HAP-1 (cell line): ENCODE measurements around the gene CHPF.

Experiments used
- DNase-seq, 2 experiments: peaks; one replicate each; pipeline ENCODE4 v3.0.0-alpha.2; 2016 to 2020; ENCODE audit warnings: low spot score in 2 of 2
- H3K27me3 ChIP-seq: fragments of 250-450 bp; sonication (Bioruptor Pico); 2 replicates; pipeline ENCODE4 v1.5.1; 2020; ENCODE audit warnings: low read depth, mild to moderate bottlenecking, moderate library complexity
- H3K36me3 ChIP-seq: fragments of 250-450 bp; sonication (Bioruptor Pico); replicated peaks from 2 replicates; pipeline ENCODE4 v1.5.1; 2020; ENCODE audit warnings: mild to moderate bottlenecking
- H3K4me1 ChIP-seq: fragments of 250-450 bp; sonication (Bioruptor Pico); 2 replicates; pipeline ENCODE4 v1.5.1; 2020; ENCODE audit warnings: mild to moderate bottlenecking
- H3K4me3 ChIP-seq: fragments of 250-450 bp; sonication (Bioruptor Pico); 2 replicates; pipeline ENCODE4 v1.5.1; 2020; ENCODE audit warnings: mild to moderate bottlenecking, moderate library complexity
- H3K9me3 ChIP-seq: fragments of 250-450 bp; sonication (Bioruptor Pico); 2 replicates; pipeline ENCODE4 v1.5.1; 2020; ENCODE audit warnings: mild to moderate bottlenecking, moderate library complexity
- in situ Hi-C: fragments of 300-500 bp; cut with MboI; formaldehyde crosslinking; loops from 3 replicates; pipeline ENCODE4 v1.14.3; 2020; ENCODE audit warnings: low sequenced_read_pairs, inconsistent platforms, mixed read lengths

CHPF gene

DNA sequence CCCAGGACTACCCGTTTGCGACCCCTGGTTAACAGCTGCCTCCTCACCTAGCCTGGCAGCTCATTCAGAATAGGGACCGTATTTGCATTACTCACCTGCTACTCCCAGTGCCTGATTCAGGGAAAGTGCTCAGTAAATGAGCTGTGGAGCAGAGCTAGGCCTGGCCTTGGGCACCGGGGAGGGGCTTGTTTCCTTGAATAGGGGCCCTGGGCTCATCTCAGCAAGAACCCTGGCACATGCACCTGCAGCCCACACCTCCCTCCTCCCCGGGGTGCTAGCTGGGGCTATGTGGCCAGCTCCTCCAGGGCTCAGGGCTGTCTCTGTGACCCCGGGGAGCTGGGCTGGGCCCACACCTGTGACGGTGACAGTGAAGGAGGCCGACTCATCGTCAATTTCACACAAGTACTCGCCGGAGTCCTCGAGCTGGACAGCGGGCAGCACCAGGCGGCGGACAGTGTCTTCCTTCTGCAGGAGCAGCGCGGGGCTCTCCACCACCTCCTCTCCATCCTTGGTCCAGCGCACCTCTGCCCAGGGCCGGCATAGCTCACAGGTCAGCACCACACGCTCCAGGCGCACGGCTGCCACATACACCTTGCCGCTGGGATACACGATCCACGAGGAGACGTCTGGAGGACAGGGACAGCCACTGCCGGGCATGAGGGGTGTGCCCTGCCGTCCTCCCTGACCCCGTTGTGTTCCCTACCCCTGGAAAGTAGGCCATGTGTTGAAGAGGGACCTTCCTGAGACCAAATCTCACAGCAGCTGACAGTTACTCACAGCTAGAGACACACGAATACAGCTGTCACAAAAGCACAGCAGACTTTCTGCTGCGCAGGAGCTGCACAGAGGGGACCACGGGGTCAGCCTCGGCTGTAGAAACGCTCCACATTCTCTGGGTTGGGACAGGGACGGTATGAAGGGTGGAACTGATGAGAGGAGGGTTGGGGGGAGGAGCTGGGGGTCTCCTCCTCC lies 18.7 kb upstream of the CHPF start:
- H3K27me3 ChIP-seq, result no peaks in the 10 kb centered on the region
- H3K4me1 ChIP-seq, result no peaks in the 10 kb centered on the region
- peaks cover 3% of the 10 kb centered on the region for H3K36me3 ChIP-seq
- no peak overlapping the region for H3K4me3 ChIP-seq
- in situ Hi-C loops, result no loop called here
- DNase-seq, result no peak
- H3K9me3 ChIP-seq, result no peaks in the 10 kb centered on the region

DNA sequence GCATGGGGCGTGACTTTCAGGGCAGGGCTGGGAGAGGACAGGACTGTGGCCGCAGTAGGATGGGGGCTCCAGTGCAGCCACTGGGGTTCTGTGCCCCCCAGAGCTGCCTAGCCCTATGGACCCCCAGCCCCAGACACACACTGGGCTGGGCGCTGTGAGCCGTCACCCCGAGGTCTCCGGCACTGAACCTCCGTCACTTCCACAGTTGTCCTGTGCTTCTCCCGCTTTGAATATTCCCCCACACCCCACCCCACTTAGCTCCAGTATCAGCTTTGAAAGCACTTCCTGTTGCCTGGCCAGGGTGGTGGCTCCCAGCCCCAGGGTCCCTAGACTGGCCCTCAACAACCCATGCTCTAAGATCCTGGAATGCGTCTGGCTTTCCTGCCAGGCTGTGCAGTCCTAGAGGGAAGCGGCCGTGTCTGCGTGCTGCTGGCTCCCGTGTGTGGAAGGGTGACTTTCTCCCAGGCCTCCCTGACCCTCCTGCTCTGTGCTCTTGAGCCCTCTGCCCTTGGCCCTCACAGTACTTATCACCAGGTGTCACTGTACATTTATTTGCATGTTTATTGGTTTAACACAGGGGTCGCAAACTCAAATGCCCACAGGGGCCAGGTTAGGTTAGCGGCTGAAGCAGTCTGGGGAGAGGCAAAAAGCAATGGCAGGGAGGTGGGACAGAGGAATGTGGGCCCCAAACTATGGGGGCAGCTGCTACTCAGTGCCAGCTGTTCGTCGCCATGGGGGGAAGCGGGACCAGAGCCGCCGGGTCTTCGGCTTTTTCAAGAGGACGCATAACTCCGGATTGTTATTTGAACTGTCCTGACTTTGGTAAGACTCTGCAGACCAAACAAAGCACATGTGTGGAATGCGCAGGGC lies 17.8 kb upstream of the CHPF start:
- Histone ChIP-seq H3K4me3 (no peak overlapping the region), H3K4me1 (no peaks in the 10 kb centered on the region), H3K36me3 (peaks cover 3% of the 10 kb centered on the region), H3K9me3 (no peaks in the 10 kb centered on the region), H3K27me3 (no peaks in the 10 kb centered on the region)
- DNase-seq, result no peak
- in situ Hi-C loops, result no loop called here

DNA sequence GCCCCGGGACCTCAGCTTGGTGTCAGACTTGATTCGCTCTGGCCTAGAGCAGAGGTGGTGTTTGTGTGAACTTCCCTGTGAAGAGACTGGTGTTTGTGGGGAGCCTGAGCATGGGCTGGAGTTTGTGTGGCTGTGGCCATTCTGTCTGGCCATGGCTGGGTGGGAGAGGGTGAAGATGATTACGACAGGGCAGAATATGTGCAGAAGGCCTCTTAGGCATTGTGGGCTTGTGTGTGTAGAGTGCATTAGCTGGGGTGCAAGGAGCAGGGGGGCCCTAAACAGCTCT lies 17.2 kb upstream of the CHPF start:
- Histone ChIP-seq H3K36me3 (peaks cover 3% of the 10 kb centered on the region), H3K4me1 (no peaks in the 10 kb centered on the region), H3K9me3 (no peaks in the 10 kb centered on the region), H3K4me3 (no peak overlapping the region), H3K27me3 (no peaks in the 10 kb centered on the region)
- in situ Hi-C loops, result no loop called here
- no peak for DNase-seq

DNA sequence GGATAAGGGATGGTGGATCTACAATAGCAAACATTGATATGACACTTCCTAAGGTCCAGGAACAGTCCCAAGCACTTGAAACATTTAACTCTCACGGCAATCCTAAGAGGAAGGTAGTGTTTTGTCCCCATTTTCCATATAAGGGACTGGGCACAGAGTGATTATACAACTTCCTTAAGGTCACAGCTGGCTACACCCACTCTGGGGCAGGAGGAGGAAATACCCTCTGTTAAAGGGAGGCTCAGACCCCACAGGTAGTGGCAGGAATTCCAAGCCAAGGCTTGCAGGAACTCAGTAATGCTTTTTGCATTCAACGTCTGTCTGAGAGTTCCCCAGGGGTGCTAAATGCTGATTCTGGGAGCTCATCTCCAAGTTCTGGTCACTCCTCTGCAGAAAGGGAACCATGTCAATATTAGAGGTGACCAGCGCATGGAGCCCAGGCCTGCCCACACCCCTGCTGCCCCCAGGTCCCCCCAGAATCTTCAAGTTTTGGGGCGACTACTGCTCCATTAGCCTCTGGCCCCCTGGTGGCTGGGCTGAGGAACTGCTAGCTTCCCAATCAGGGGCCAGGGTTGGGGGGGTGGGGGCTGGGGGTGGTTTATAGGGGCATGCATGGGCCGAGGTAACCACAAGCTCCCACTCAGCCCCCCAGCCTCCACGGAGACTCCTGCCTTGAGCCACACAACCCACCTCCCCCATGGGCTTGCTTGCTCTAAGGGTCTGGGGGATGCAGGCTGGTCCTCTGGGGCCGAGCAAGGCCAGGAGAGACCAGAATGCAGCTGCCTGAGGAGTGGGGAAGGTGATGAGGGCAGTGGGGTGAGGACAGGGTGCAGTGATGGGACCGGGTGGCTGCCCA lies 16.7 kb upstream of the CHPF start:
- in situ Hi-C loops, result no loop called here
- H3K9me3 ChIP-seq, result no peaks in the 10 kb centered on the region
- no peaks in the 10 kb centered on the region for H3K4me1 ChIP-seq
- peaks cover 3% of the 10 kb centered on the region; the same call in 1 of the 2 replicates for H3K36me3 ChIP-seq
- no peak overlapping the region for H3K4me3 ChIP-seq
- no peak for DNase-seq
- H3K27me3 ChIP-seq, result no peaks in the 10 kb centered on the region

DNA sequence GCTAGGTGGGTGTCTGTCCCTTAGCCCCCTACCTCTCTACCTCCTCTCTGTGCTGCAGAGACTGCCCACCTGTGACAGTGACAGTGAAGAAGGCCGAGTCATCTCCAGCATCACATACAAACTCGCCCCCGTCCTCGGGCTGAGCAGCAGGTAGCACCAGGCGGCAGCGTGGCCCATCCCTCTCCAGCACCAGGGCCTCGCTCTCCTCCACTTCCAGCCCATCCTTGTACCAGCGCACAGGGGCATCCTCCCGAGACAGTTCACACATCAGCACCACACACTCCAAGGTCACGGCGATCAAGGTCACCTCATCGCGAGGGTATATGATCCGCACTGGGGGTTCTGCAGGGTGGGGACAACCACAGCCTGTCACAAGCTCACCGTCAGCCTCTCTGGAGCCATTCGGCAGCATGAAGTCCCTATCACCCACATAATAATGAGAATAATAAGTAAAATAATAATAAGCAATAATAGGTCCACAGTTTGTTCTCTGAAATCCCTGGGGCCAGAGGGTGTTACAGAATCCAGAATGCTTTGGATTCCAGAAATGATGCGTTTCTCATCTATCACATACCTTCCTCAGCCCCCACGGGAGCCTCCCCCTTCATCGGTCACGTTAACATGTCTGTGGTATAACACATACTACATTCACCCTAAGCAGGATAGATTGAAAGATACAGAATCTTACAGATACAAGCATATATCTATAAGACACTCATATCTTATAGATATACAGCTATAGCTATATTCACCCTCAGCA lies 15.7 kb upstream of the CHPF start:
- H3K27me3 ChIP-seq, result no peaks in the 10 kb centered on the region
- H3K4me3 ChIP-seq, result no peak overlapping the region
- H3K4me1 ChIP-seq, result no peaks in the 10 kb centered on the region
- no peaks in the 10 kb centered on the region; the same call in 1 of the 2 replicates for H3K36me3 ChIP-seq
- H3K9me3 ChIP-seq, result no peaks in the 10 kb centered on the region
- no peak for DNase-seq
- in situ Hi-C loops, result no loop called here

DNA sequence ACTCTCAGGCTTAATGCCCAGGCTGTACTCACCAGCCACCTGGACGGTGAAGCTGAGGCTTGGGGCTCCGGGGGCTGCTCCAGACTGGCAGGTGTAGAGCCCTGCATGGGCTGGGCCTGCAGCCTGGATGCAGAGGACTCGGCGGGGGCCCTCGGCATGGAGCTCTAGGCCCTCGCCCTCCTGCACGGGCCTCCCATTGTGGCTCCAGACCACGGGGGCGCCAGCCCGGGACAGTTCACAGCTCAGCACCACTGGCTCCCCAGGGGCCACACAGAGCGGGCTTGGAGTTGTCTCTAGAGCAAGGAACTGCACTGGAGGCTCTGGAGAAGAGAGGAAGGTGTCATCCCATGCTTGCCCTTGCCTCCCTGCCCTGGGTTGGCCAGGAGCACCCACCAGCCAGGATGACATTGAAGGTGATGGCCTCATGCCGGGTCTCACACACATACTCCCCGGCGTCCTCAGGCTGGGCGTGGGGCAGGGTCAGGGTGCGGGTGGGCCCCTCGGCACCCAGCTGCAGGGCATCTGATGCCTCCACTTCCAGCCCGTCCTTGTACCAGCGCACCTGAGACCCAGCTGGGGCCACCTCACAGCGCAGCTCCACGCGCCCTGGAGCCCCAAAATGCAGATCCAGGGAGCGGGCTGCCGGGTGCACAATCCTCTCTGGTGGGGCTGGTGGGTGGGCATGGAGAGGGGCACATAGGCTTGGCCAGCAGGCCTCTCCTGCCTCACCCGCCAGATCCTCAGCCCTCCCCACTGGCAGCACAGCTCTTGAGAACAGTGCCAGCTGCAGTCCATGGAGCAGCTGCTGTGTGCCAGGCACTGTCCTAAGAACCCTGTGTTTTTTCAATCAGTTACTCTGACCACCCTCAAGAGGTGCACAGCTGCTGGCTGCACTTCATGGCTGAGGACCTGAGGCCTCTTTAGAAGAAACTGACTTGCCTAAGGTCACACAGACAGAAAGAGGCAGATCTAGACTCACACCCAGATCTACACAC lies 14.5 kb upstream of the CHPF start:
- DNase-seq, result no peak
- in situ Hi-C loops, result no loop called here
- Histone ChIP-seq H3K4me3 (no peak overlapping the region), H3K27me3 (no peaks in the 10 kb centered on the region), H3K9me3 (no peaks in the 10 kb centered on the region), H3K36me3 (no peaks in the 10 kb centered on the region), H3K4me1 (peaks cover 1% of the 10 kb centered on the region)

DNA sequence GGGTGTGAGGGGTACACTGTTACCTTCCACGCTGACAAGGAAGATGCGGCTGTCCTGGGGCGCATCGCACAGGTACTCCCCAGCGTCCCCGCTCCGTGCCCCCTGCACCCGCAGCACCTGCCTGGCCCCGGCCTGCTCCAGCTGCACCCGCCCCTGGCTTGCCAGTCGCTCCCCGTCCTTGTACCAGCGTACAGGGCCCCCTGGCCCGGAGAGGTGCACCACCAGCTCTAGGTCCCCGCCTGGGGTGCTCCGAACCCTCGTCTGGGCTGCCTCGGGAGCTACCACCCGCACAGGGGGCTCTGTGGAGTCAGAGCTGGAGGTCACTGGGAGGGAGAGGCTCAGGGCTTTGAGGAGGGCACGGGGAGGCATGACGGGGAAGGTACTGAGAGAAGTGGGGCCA lies 13.7 kb upstream of the CHPF start:
- Histone ChIP-seq H3K4me1 (peaks cover 4% of the 10 kb centered on the region), H3K9me3 (no peaks in the 10 kb centered on the region), H3K36me3 (no peaks in the 10 kb centered on the region), H3K4me3 (no peak overlapping the region), H3K27me3 (no peaks in the 10 kb centered on the region)
- in situ Hi-C loops, result no loop called here
- DNase-seq, result no peak

DNA sequence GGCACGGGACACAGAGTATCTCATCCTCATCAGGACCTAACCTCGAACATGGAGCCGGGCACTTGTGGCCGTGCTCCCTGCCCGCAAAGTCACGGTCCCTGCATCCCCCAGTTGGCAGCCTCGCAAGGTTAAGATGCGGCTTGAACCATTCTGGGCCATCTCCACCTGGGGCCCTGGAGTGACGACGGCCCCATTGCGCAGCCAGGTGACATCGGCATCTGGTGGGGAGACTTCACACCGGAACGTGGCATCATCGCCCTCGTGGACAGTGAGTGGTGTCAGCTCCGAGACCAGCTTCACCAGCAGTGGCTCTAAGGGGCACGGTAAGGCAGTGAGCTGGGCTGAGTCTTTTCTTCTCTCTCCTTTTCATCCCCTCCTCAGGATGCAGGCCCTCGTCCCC lies 12.8 kb upstream of the CHPF start:
- DNase-seq, result no peak
- Histone ChIP-seq H3K4me1 (peaks cover 8% of the 10 kb centered on the region), H3K27me3 (no peaks in the 10 kb centered on the region), H3K4me3 (no peak overlapping the region), H3K9me3 (no peaks in the 10 kb centered on the region), H3K36me3 (no peaks in the 10 kb centered on the region)
- in situ Hi-C loops, result no loop called here

DNA sequence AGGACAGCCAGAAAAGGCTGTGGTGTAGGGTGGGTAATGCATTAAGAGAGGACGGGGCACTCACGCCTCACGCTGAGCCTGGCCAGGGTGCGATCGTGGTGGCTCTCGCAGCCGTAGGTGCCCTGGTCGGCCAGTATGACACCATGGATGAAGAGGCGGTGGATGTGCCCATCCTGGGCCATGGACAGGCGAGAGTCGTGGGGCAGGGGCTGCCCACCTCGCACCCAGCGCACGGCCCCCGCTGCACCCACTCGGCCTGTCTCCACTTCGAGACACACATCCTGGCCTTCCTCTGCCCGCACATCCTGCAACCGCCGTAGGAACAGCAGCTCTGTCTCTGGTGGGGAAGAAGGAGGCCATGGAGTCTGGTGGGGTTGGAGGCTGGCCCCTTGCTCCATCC lies 12.3 kb upstream of the CHPF start:
- Histone ChIP-seq H3K36me3 (no peaks in the 10 kb centered on the region), H3K4me3 (no peak overlapping the region), H3K27me3 (no peaks in the 10 kb centered on the region), H3K4me1 (peaks cover 8% of the 10 kb centered on the region), H3K9me3 (no peaks in the 10 kb centered on the region)
- in situ Hi-C loops, result no loop called here
- DNase-seq, result no peak

DNA sequence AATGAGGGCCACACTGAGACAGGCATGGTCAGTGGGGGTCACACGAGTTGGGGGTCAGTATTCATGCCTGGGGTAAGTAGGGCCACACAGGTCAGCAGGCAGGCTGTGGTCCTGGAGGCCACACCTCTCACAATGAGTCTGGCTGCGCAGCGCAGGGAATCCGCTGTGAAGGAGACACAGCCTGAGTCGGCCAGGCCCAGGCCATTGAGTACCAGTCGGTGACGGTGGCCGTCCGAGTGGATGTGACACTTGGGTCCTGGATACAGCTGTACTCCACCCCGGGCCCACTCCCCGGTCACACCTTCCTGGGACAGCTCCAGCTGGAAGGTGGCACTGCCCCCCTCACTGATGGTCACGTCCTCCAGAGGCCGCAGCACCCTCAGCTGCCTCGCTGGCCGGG lies 10.7 kb upstream of the CHPF start:
- no peaks in the 10 kb centered on the region for H3K27me3 ChIP-seq
- peaks cover 8% of the 10 kb centered on the region for H3K4me1 ChIP-seq
- H3K9me3 ChIP-seq, result no peaks in the 10 kb centered on the region
- no peak for DNase-seq
- no peak overlapping the region for H3K4me3 ChIP-seq
- in situ Hi-C loops, result no loop called here
- H3K36me3 ChIP-seq, result no peaks in the 10 kb centered on the region

DNA sequence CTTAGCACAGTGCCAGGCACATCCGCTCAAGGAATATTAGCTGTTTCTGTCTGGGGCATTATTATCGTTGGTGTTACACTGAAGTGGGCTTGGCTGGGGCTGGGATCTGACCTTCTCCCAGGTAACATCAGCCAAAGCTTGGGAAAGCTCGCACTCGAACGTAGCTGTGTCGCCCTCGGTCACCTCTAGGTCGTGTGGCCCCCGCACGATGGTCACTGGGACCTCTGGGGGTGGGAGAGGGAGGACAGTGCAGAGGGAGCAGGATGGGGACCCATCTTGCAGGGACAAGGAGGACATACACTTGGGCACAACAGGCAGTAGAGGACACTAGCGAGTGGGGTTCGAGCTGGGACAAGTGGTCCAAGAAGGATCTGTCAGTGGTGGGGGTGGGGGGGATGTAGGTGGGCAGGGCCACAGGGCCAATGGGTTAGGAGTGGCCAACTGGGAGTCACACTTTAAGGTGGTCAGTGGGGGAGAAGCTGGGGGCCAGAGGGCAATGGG lies 9.9 kb upstream of the CHPF start:
- no peak for DNase-seq
- in situ Hi-C loops, result no loop called here
- H3K36me3 ChIP-seq, result no peaks in the 10 kb centered on the region
- peaks cover 8% of the 10 kb centered on the region for H3K4me1 ChIP-seq
- H3K27me3 ChIP-seq, result no peaks in the 10 kb centered on the region
- H3K9me3 ChIP-seq, result no peaks in the 10 kb centered on the region
- no peak overlapping the region for H3K4me3 ChIP-seq

DNA sequence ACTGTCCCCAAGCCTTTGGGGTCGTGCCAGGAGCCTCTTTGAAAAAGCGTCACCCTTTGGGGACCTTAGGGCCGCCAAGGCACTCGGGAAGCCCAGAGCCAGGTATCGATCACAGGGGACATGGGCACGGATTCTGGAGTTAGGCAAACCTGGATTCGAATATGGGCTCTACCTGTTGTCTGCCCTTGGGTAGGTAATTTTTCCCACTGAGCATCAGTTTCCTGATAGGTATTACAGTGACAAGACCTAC lies 9.5 kb upstream of the CHPF start:
- no peak for DNase-seq
- peaks cover 8% of the 10 kb centered on the region for H3K4me1 ChIP-seq
- H3K4me3 ChIP-seq, result peak overlapping the region; percentile 67
- H3K9me3 ChIP-seq, result no peaks in the 10 kb centered on the region
- H3K36me3 ChIP-seq, result no peaks in the 10 kb centered on the region
- H3K27me3 ChIP-seq, result no peaks in the 10 kb centered on the region
- in situ Hi-C loops, result no loop called here
